Thymus (tissue), 11 donors: ENCODE data around the gene EGFL7. TPM values are rescaled to one million over a fixed set of nuclear protein-coding genes. Genes with fewer than 3 reads are reported as not detected.

Experiments
- DNase-seq, 9 donors: peaks; one replicate each; pipeline ENCODE4 v3.0.0-alpha.2; 2013; ENCODE audit warnings: low spot score in 9 of 9, low read depth in 6 of 9, missing footprints in 1 of 9
- H3K27ac ChIP-seq, 2 donors: one replicate each; pipeline ENCODE4 v1.5.1; 2013; ENCODE audit warnings: control low read depth in 1 of 2, low read depth in 1 of 2, low read length in 1 of 2, mild to moderate bottlenecking in 1 of 2, moderate library complexity in 1 of 2
- H3K27me3 ChIP-seq, 2 donors: one replicate each; pipeline ENCODE4 v1.5.1; 2013; ENCODE audit warnings: low read length in 1 of 2; ENCODE audit not compliant: control insufficient read depth in 2 of 2, insufficient read depth in 1 of 2
- H3K36me3 ChIP-seq, 2 donors: one replicate each; pipeline ENCODE4 v1.5.1; 2013; ENCODE audit warnings: low read length in 1 of 2, mild to moderate bottlenecking in 1 of 2, moderate library complexity in 1 of 2; ENCODE audit not compliant: control insufficient read depth in 2 of 2, insufficient read depth in 2 of 2
- H3K4me1 ChIP-seq, 2 donors: one replicate each; pipeline ENCODE4 v1.5.1; 2013; ENCODE audit warnings: low read length in 2 of 2; ENCODE audit not compliant: control insufficient read depth in 2 of 2, insufficient read depth in 2 of 2
- H3K4me3 ChIP-seq, 2 donors: one replicate each; pipeline ENCODE4 v1.5.1; 2013; ENCODE audit warnings: low read length in 2 of 2, control low read depth in 1 of 2, mild to moderate bottlenecking in 1 of 2
- H3K9me3 ChIP-seq, 2 donors: one replicate each; pipeline ENCODE4 v1.5.1; 2013; ENCODE audit warnings: low read length in 1 of 2, mild to moderate bottlenecking in 1 of 2; ENCODE audit not compliant: control insufficient read depth in 2 of 2, insufficient read depth in 1 of 2
- WGBS: extraction: QIAGEN DNeasy Blood & Tissue Kit; methylation state at CpG from one replicate; pipeline ENCODE4 v1.1.7; 2013; 5-methylcytosine and 5-hydroxymethylcytosine counted together
- polyA plus RNA-seq: library from polyadenylated mRNA; stranded (reverse); fragments of 200-250 nt; gene quantifications from one replicate; pipeline ENCODE4 v1.2.3, GENCODE V29; 2013
- total RNA-seq: library from RNA; stranded (reverse); fragments of 120-200 nt; gene quantifications from one replicate; pipeline ENCODE4 v1.2.4, GENCODE V29; 2013
- donor health status: healthy.

EGFL7 gene
- total and polyA plus RNA-seq, 2 donors = 18.1 to 118 TPM

- no peak overlapping the region for H3K4me3 ChIP-seq
- peak overlapping the region; percentile 15 to 36 for H3K27ac ChIP-seq
- 94% methylated on average over 19 of the region's 19 CpGs for WGBS
- no peak for DNase-seq
- H3K36me3 ChIP-seq = no peaks in the 10 kb centered on the region
- peaks cover 12 to 98% of the 10 kb centered on the region in 2 donors for H3K4me1 ChIP-seq
- H3K27me3 ChIP-seq = peaks cover 0 to 37% of the 10 kb centered on the region in 2 donors
- peaks cover 0 to 4% of the 10 kb centered on the region in 2 donors for H3K9me3 ChIP-seq
Observed at GRCh38 chr9:136623016-136623841, 39.5 kb upstream of the EGFL7 start.

DNA sequence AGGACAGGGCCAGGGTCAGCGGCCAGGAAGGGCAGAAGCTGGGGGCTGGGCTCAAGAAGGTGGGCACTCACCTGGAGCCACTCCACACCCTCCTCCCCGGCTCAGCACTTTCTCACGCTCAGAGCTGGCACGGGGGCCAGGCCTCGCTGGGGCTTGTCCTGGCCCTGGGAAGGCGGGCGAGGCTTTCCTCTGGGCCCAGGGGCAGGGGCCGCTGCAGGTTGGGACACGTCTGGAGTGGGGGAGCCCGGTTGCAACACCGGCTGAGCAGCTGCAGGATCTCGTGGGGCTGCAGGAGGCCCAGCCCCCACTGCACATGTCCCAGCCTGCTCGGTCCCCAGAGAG is 38.9 kb upstream of the EGFL7 start:
- Histone ChIP-seq H3K27ac (peak overlapping the region in 1 of 2 donors; percentile 36), H3K36me3 (no peaks in the 10 kb centered on the region), H3K27me3 (peaks cover 0 to 41% of the 10 kb centered on the region in 2 donors), H3K4me1 (peaks cover 10 to 98% of the 10 kb centered on the region in 2 donors), H3K4me3 (no peak overlapping the region), H3K9me3 (no peaks in the 10 kb centered on the region)
- 76% methylated on average over 13 of the region's 13 CpGs for WGBS
- peak in 1 of 9 donors; percentile 28 for DNase-seq

DNA sequence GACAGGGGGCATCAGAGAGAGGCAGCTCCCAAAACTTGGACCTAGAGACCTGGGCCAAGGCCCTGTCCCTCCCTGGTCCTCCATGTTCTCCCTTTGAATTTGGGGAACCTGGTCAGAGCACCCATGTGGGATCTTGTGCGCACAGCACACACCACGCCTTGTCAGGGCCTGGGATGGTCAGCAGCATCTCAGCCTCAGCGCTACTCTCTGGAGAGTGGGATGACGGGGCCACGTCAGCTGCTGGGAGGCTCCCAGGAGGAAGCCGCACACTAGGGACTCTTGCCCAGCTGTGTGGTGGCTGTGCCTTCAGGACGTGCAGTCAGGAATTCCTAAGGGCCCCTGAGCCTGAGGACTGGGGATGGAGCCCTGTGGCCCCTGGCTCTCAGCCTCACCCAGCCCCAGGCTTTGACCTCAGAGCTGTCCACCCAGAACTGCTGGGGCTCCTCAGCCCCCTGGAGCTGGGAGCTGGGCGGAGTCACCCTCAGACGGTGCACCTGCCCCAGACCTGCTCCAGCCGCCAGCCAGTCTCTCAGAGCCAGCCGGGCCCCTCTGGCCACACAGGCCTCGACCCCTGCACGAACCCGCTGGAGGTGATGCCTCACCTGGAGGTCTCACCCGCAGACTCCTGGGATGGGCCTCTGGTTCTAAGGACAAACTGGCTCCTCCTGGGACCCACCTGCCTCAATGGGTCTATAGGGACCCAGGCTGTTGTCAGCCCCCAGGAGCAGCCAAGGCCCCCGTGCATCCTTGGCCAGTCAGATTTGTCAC is 38.3 kb upstream of the EGFL7 start:
- WGBS = 92% methylated on average over 16 of the region's 16 CpGs

DNA sequence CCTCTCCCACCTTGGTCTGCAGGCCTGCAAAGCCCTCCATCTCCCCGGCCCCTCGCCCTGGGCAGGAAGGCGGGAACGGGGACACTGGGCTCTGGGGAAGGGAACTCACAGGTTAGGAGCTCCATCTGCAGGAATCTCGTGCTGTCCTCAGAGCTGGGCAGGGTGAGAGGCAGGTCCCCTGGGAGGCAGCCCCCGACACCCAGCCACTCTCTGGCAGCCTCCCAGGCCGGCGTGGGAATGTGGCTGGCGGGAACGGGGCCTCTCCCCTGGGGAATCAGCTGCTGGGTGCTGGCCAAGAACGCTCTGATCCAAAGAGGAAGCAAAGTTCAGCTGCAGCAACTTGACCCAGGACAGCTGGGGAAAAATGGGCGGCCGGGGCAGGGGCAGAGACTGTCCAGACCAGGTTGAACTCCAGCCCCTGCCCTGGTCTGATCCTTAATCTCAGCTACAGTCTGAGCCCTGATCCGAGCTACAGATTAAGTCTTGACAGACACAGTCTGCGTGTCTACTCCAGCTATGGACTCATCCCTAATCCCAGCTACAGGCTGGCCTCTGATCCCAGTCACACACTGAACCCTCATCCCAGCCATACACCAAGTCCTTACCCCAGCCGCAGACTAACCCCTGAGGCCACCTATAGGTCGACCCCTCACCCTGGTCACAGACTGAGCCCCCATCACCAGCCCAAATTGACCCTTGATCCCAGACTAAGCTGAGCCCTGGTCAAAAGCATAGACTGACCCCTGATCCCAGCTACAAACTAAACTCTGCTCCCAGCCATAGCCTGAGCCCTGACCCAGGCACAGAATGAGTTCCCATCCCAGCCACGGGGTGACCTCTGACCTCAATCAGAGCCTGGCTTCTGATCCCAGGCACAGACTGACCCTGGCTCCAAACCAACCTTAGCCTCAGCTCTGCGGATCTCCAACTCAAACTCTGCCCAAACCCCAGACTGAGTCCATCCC is 37.3 kb upstream of the EGFL7 start:
- H3K27ac ChIP-seq = peak overlapping the region in 1 of 2 donors; percentile 37
- H3K4me1 ChIP-seq = peaks cover 13 to 98% of the 10 kb centered on the region in 2 donors
- no peak for DNase-seq
- peaks cover 0 to 38% of the 10 kb centered on the region in 2 donors for H3K27me3 ChIP-seq
- no peaks in the 10 kb centered on the region for H3K36me3 ChIP-seq
- no peak overlapping the region for H3K4me3 ChIP-seq
- H3K9me3 ChIP-seq = no peaks in the 10 kb centered on the region
- WGBS = 73% methylated on average over 19 of the region's 19 CpGs

More for the DNA sequence above, 38.3 kb upstream of the EGFL7 start:
- Histone ChIP-seq H3K4me3 (no peak overlapping the region), H3K36me3 (no peaks in the 10 kb centered on the region), H3K27ac (peak overlapping the region in 1 of 2 donors; percentile 37), H3K27me3 (peaks cover 0 to 46% of the 10 kb centered on the region in 2 donors), H3K4me1 (peaks cover 10 to 98% of the 10 kb centered on the region in 2 donors), H3K9me3 (no peaks in the 10 kb centered on the region)
- no peak for DNase-seq

DNA sequence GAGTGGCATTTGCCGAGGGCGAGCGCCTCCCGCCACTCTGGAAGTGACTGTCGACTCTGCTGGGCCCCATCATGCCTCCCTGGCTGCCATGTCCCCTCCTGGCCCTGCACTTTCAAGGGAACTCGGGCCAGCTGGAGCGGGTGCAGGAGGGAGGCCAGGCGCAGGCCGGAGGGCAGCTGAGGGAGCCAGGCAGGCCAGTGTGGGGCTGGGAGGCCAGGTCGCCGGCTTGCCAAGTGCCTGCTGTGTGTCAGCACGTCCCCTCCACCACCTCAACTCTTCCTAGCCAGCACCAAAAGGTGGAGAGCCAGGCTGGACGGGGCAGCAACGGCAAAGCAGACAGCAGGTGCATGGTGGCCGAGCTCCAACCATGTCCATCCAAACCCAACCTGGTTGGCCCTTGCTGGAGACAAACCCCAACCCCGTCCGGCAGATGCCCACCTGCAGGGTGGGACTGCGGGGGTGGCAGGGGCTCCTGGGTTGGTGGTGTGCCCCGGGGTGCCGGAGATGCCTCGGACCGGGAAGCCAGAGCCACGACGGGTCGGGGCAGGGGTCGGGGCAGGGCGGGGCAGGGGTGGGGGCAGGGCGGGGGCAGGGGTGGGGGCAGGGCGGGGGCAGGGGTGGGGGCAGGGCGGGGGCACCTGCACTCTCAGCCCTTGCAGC is 36.5 kb upstream of the EGFL7 start:
- Histone ChIP-seq H3K36me3 (no peaks in the 10 kb centered on the region), H3K4me3 (no peak overlapping the region), H3K27me3 (peaks cover 0 to 32% of the 10 kb centered on the region in 2 donors), H3K4me1 (peaks cover 15 to 95% of the 10 kb centered on the region in 2 donors), H3K27ac (no peak overlapping the region), H3K9me3 (no peaks in the 10 kb centered on the region)
- DNase-seq = no peak
- 92% methylated on average over 30 of the region's 30 CpGs for WGBS

DNA sequence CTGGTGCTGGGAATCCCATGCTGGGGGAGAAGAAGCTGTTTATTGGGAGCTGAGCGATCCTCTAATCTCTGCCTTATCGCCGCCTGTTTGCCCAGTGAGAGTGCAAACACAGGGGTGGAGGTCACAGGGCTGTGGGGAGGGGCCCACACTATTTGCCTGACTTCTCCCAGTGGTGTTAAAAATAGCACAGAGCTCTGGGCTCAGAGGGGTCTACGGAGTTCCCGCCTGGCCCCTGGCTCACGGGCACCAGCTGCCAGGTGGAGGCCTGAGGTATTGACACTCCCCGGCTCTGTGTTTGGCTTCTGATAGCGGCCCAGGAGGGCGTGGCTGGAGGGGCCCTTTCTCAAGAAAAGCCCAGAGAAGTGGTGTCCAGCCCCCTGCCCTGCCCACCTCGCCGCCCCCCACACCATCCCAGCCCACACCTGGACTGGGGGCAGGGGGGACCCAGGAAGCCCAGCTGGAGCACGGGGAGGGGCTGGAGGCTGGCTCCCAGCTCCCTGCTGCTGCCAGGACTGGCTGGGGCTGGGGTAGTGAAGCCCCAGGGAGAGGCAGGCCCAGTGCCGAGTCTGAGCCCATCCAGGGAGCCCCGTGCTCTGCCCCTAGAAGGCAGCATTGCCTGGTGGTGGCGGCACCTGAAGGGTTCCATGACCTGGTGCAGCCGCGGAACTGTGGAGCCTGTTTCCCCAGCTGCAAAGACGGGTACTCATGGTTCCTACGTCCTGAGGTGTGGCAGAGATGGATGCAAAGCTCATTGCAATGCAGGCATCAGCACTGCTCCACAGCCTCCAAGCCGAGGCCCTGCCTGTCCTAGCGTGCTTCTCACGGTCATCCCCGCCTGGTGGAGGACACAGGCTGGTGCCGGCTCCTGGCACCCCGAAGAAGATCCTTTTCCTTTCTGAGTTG is 35.7 kb upstream of the EGFL7 start:
- H3K27me3 ChIP-seq = peaks cover 0 to 26% of the 10 kb centered on the region in 2 donors
- DNase-seq = peak in 1 of 9 donors; percentile 60
- H3K4me1 ChIP-seq = peaks cover 12 to 87% of the 10 kb centered on the region in 2 donors
- H3K27ac ChIP-seq = peak overlapping the region in 1 of 2 donors; percentile 11
- no peak overlapping the region for H3K4me3 ChIP-seq
- H3K9me3 ChIP-seq = no peaks in the 10 kb centered on the region
- no peaks in the 10 kb centered on the region for H3K36me3 ChIP-seq
- WGBS = 52% methylated on average over 25 of the region's 25 CpGs

GRCh38 chr9:136627703-136628102 is 35.0 kb upstream of the EGFL7 start:
- H3K27ac ChIP-seq = peak overlapping the region in 1 of 2 donors; percentile 11
- DNase-seq = peak in 1 of 9 donors; percentile 1
- H3K27me3 ChIP-seq = peaks cover 0 to 26% of the 10 kb centered on the region in 2 donors
- H3K9me3 ChIP-seq = no peaks in the 10 kb centered on the region
- H3K4me1 ChIP-seq = peaks cover 12 to 80% of the 10 kb centered on the region in 2 donors
- no peaks in the 10 kb centered on the region for H3K36me3 ChIP-seq
- 94% methylated on average over 17 of the region's 17 CpGs for WGBS
- no peak overlapping the region for H3K4me3 ChIP-seq
